Liver (tissue), 9 donors: ENCODE results near the gene EXOC2. TPM values are rescaled to one million over a fixed set of nuclear protein-coding genes. Genes with fewer than 3 reads are reported as not detected.

Experiments
- DNase-seq: peaks from one replicate; pipeline ENCODE4 v3.0.0-alpha.2; 2017; ENCODE audit warnings: low spot score
- H3K27ac ChIP-seq, 2 donors: one replicate each; pipeline ENCODE4 v1.7.0; 2013; ENCODE audit warnings: inconsistent platforms in 2 of 2, low read length in 2 of 2, control low read depth in 1 of 2, low read depth in 1 of 2, mild to moderate bottlenecking in 1 of 2
- H3K27me3 ChIP-seq, 4 donors: one replicate each; pipeline versions ENCODE4 v1.6.1 to v1.7.0; 2013; ENCODE audit warnings: low read length in 3 of 4, inconsistent platforms in 1 of 4, mild to moderate bottlenecking in 1 of 4, moderate library complexity in 1 of 4; ENCODE audit not compliant: control insufficient read depth in 4 of 4, insufficient read depth in 4 of 4
- H3K36me3 ChIP-seq, 4 donors: one replicate each; pipeline versions ENCODE4 v1.6.1 to v1.7.0; 2013; ENCODE audit warnings: low read length in 3 of 4, mild to moderate bottlenecking in 3 of 4, low read depth in 1 of 4, moderate library complexity in 1 of 4; ENCODE audit not compliant: control insufficient read depth in 4 of 4, insufficient read depth in 3 of 4
- H3K4me1 ChIP-seq, 4 donors: one replicate each; pipeline versions ENCODE4 v1.6.1 to v1.7.0; 2013; ENCODE audit warnings: low read length in 3 of 4, mild to moderate bottlenecking in 3 of 4, moderate library complexity in 1 of 4; ENCODE audit not compliant: control insufficient read depth in 4 of 4, insufficient read depth in 4 of 4
- H3K4me3 ChIP-seq, 3 donors: one replicate each; pipeline versions ENCODE4 v1.6.1 to v1.7.0; 2013; ENCODE audit warnings: low read length in 3 of 3, control low read depth in 1 of 3, low read depth in 1 of 3, mild to moderate bottlenecking in 1 of 3
- H3K9ac ChIP-seq, 2 donors: one replicate each; pipeline ENCODE4 v1.7.0; 2013; ENCODE audit warnings: low read length in 2 of 2, mild to moderate bottlenecking in 2 of 2, moderate library complexity in 2 of 2, control low read depth in 1 of 2, low read depth in 1 of 2
- H3K9me3 ChIP-seq, 4 donors: one replicate each; pipeline versions ENCODE4 v1.6.1 to v1.7.0; 2013; ENCODE audit warnings: low read length in 3 of 4; ENCODE audit not compliant: control insufficient read depth in 4 of 4
- EGR1 ChIP-seq, 2 donors: IDR thresholded peaks; 2 replicates each; pipeline ENCODE4 v1.6.1; 2016 to 2018; ENCODE audit warnings: antibody characterized with exemption in 2 of 2, low read depth in 2 of 2
- FOXA1 ChIP-seq: IDR thresholded peaks from 2 replicates; pipeline ENCODE4 v1.6.1; 2016; ENCODE audit warnings: antibody characterized with exemption
- FOXA2 ChIP-seq: IDR thresholded peaks from 2 replicates; pipeline ENCODE4 v1.6.1; 2016; ENCODE audit warnings: antibody characterized with exemption
- HNF4A ChIP-seq, 2 donors: conservative IDR thresholded peaks; 2 replicates each; pipeline ENCODE4 v1.6.1; 2016; ENCODE audit warnings: antibody characterized with exemption in 2 of 2, mild to moderate bottlenecking in 2 of 2
- HNF4G ChIP-seq: IDR thresholded peaks from 2 replicates; pipeline ENCODE4 v1.6.1; 2016; ENCODE audit warnings: antibody characterized with exemption
- JUND ChIP-seq, 2 donors: IDR thresholded peaks; 2 replicates each; pipeline ENCODE4 v1.6.1; 2016; ENCODE audit warnings: antibody characterized with exemption in 2 of 2
- MAX ChIP-seq: IDR thresholded peaks from 2 replicates; pipeline ENCODE4 v1.6.1; 2016; ENCODE audit warnings: antibody characterized with exemption
- NR2F2 ChIP-seq: IDR thresholded peaks from 2 replicates; pipeline ENCODE4 v1.6.1; 2016; ENCODE audit warnings: antibody characterized with exemption
- REST ChIP-seq: IDR thresholded peaks from 2 replicates; pipeline ENCODE4 v1.6.1; 2016; ENCODE audit warnings: antibody characterized with exemption, mild to moderate bottlenecking
- SP1 ChIP-seq: IDR thresholded peaks from 2 replicates; pipeline ENCODE4 v1.6.1; 2018; ENCODE audit warnings: antibody characterized with exemption, mild to moderate bottlenecking
- TAF1 ChIP-seq: conservative IDR thresholded peaks from 2 replicates; pipeline ENCODE4 v1.6.1; 2016; ENCODE audit warnings: antibody characterized with exemption, mild to moderate bottlenecking
- WGBS: extraction: QIAGEN DNeasy Blood & Tissue Kit; methylation state at CpG from one replicate; pipeline ENCODE4 v1.1.7; 2013; 5-methylcytosine and 5-hydroxymethylcytosine counted together
- polyA plus RNA-seq, 2 donors: library from polyadenylated mRNA; stranded (reverse) in 1 of 2; unstranded in 1 of 2; fragments of 200-250 nt in 1 of 2; fragments of >200 nt in 1 of 2; fragmentation: Nextera tagmentation in 1 of 2; extraction: Ambion mirVana in 1 of 2; gene quantifications; one replicate each; pipeline versions ENCODE4 v1.2.1 to v1.2.3, GENCODE V29; 2013 to 2015
- total RNA-seq, 2 donors: library from RNA; depleted of rRNA; stranded (reverse); fragments of >200 nt; gene quantifications; one replicate each; pipeline ENCODE4 v1.2.3, GENCODE V29; 2014
- TF ChIP-seq, protein P1 (sequence below): fragments of 150-350 bp; IDR thresholded peaks from 2 replicates; pipeline ENCODE4 v1.5.1; 2017; ENCODE audit warnings: improper control_type of control experiment, low read depth, low read length; ENCODE audit not compliant: missing input control
- TF ChIP-seq, protein P2 (sequence below): IDR thresholded peaks from 2 replicates; pipeline ENCODE4 v1.6.1; 2016; ENCODE audit warnings: antibody characterized with exemption
- donor health status: healthy.
- donor health status: healthy.
- donor health status: healthy.
- donor health status: healthy.
- donor health status: healthy.

EXOC2 gene
- total and polyA plus RNA-seq, 4 donors, result 6.7 to 15.3 (median 9.2) TPM

DNA sequence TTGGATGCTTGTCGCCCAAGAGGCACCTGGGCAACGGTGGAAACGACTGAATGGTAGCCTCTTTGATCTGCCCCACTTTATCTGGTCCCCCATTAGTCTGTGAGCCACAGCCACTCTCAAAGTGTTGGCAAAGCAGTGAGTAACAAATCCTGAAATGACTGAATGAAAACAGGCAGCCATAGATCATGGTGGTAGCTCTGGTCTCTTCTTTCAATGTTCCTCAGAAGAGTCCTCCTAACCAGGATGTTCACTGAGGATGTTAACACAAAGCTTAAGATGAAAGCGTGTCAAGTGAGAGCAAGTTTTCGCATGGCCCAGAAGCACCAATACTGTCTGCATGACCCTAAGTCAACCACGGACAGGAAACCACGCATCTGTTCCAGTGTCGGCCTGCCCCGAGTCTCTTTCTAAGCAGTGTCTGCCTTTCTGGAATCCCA, 194.1 kb downstream of the EXOC2 start (continued):
- TF ChIP-seq, protein P1, sequence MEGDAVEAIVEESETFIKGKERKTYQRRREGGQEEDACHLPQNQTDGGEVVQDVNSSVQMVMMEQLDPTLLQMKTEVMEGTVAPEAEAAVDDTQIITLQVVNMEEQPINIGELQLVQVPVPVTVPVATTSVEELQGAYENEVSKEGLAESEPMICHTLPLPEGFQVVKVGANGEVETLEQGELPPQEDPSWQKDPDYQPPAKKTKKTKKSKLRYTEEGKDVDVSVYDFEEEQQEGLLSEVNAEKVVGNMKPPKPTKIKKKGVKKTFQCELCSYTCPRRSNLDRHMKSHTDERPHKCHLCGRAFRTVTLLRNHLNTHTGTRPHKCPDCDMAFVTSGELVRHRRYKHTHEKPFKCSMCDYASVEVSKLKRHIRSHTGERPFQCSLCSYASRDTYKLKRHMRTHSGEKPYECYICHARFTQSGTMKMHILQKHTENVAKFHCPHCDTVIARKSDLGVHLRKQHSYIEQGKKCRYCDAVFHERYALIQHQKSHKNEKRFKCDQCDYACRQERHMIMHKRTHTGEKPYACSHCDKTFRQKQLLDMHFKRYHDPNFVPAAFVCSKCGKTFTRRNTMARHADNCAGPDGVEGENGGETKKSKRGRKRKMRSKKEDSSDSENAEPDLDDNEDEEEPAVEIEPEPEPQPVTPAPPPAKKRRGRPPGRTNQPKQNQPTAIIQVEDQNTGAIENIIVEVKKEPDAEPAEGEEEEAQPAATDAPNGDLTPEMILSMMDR, result no peak
- no peak for TF ChIP-seq EGR1 (IDR thresholded peaks at IDR 0.05; ENCODE audit: low read depth in 2 of 2)
- no peak for TF ChIP-seq SP1
- TF ChIP-seq TAF1, result no peak

GRCh38 chr6:497258-497657, 195.7 kb downstream of the EXOC2 start:
- Histone ChIP-seq H3K4me1 (no peaks in the 10 kb centered on the region), H3K9me3 (no peaks in the 10 kb centered on the region), H3K9ac (no peak overlapping the region), H3K27me3 (no peaks in the 10 kb centered on the region), H3K36me3 (peaks cover 0 to 6% (median 1%) of the 10 kb centered on the region in 4 donors), H3K4me3 (no peak overlapping the region), H3K27ac (no peak overlapping the region)
- no peak for DNase-seq
- WGBS, result 91% methylated on average over 2 of the region's 2 CpGs
- TF ChIP-seq NR2F2, result no peak
- TF ChIP-seq FOXA1, result no peak
- TF ChIP-seq REST, result no peak
- TF ChIP-seq HNF4G, result no peak
- TF ChIP-seq HNF4A (conservative IDR thresholded peaks at IDR 0.05), result no peak

- Histone ChIP-seq H3K4me1 (no peaks in the 10 kb centered on the region), H3K9me3 (peaks cover 0 to 2% (median 0%) of the 10 kb centered on the region in 4 donors), H3K4me3 (no peak overlapping the region), H3K36me3 (peaks cover 0 to 7% (median 1%) of the 10 kb centered on the region in 4 donors), H3K27ac (no peak overlapping the region), H3K27me3 (no peaks in the 10 kb centered on the region), H3K9ac (no peak overlapping the region)
- 95% methylated on average over 5 of the region's 5 CpGs for WGBS
- no peak for DNase-seq
- TF ChIP-seq FOXA2, result no peak
- TF ChIP-seq NR2F2, result no peak
- TF ChIP-seq FOXA1, result no peak
- no peak for TF ChIP-seq HNF4G
- TF ChIP-seq MAX, result no peak
- TF ChIP-seq, protein P1, result no peak
- TF ChIP-seq REST, result no peak
- TF ChIP-seq JUND (IDR thresholded peaks at IDR 0.05), result no peak
- TF ChIP-seq, protein P2, sequence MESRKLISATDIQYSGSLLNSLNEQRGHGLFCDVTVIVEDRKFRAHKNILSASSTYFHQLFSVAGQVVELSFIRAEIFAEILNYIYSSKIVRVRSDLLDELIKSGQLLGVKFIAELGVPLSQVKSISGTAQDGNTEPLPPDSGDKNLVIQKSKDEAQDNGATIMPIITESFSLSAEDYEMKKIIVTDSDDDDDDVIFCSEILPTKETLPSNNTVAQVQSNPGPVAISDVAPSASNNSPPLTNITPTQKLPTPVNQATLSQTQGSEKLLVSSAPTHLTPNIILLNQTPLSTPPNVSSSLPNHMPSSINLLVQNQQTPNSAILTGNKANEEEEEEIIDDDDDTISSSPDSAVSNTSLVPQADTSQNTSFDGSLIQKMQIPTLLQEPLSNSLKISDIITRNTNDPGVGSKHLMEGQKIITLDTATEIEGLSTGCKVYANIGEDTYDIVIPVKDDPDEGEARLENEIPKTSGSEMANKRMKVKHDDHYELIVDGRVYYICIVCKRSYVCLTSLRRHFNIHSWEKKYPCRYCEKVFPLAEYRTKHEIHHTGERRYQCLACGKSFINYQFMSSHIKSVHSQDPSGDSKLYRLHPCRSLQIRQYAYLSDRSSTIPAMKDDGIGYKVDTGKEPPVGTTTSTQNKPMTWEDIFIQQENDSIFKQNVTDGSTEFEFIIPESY, result no peak
Measured at GRCh38 chr6:496649-497048, 196.3 kb downstream of the EXOC2 start.
